ENCODE measurements around the gene DIO3.
"Not testable (repeated sequence)": the region's sequence is repeated elsewhere in the genome, so short reads cannot be mapped to it uniquely, and the experiment has no call there.

The DIO3 gene

GRCh38 chr14:101550202-101550912 lies 10.9 kb upstream of the DIO3 start:
- H3K27ac ChIP-seq (ENCODE audit: low read depth, low read length); H3K4ac ChIP-seq (ENCODE audit: low read depth, low read length); H3K27me3 ChIP-seq (ENCODE audit: insufficient read depth, low read length, poor library complexity); H3K4me1 ChIP-seq (ENCODE audit: control insufficient read depth, low read depth, low read length); H2BK120ac ChIP-seq (ENCODE audit: low read depth, low read length); H3K23ac ChIP-seq (ENCODE audit: low read length); H3K4me3 ChIP-seq (ENCODE audit: low read length); H2AK5ac ChIP-seq (ENCODE audit: low read length); H3K9ac ChIP-seq (ENCODE audit: low read length); DNase-seq; H2BK15ac ChIP-seq (replicated peaks; ENCODE audit: low read depth); H2BK5ac ChIP-seq (ENCODE audit: low read length); H3K56ac ChIP-seq (ENCODE audit: low read length); H3K18ac ChIP-seq (ENCODE audit: low read length); H3K79me2 ChIP-seq (ENCODE audit: control insufficient read depth, insufficient read depth, low read length); H3K36me3 ChIP-seq (ENCODE audit: control insufficient read depth, insufficient read depth, low read length); H3K79me1 ChIP-seq (ENCODE audit: low read length); H4K8ac ChIP-seq (ENCODE audit: low read depth, low read length); H3K4me2 ChIP-seq (ENCODE audit: low read length); H4K5ac ChIP-seq (ENCODE audit: low read length): not testable (repeated sequence)
- WGBS (ENCODE audit: extremely low coverage, insufficient coverage, low lambda C conversion rate) = no CpG with 5 or more reads among the region's 5 CpGs

- Histone ChIP-seq H3K18ac (ENCODE audit: low read length) (no peak overlapping the region), H3K27ac (ENCODE audit: low read depth, low read length) (no peak overlapping the region), H4K8ac (ENCODE audit: low read depth, low read length) (no peak overlapping the region), H3K4me2 (ENCODE audit: low read length) (no peak overlapping the region), H3K79me1 (ENCODE audit: low read length) (no peaks in the 10 kb centered on the region), H3K23ac (ENCODE audit: low read length) (no peak overlapping the region), H2BK15ac (replicated peaks; ENCODE audit: low read depth) (no peak overlapping the region), H3K79me2 (ENCODE audit: control insufficient read depth, insufficient read depth, low read length) (no peaks in the 10 kb centered on the region), H2AK5ac (ENCODE audit: low read length) (no peak overlapping the region), H3K27me3 (ENCODE audit: insufficient read depth, low read length, poor library complexity) (no peaks in the 10 kb centered on the region), H3K4me3 (ENCODE audit: low read length) (no peak overlapping the region), H3K4me1 (ENCODE audit: control insufficient read depth, low read depth, low read length) (no peaks in the 10 kb centered on the region), H4K5ac (ENCODE audit: low read length) (no peak overlapping the region), H3K9ac (ENCODE audit: low read length) (no peak overlapping the region), H3K4ac (ENCODE audit: low read depth, low read length) (no peak overlapping the region), H2BK5ac (ENCODE audit: low read length) (no peak overlapping the region), H3K56ac (ENCODE audit: low read length) (no peak overlapping the region), H3K36me3 (ENCODE audit: control insufficient read depth, insufficient read depth, low read length) (no peaks in the 10 kb centered on the region), H2BK120ac (ENCODE audit: low read depth, low read length) (no peak overlapping the region)
- no CpG with 5 or more reads among the region's 24 CpGs for WGBS (ENCODE audit: extremely low coverage, insufficient coverage, low lambda C conversion rate)
- DNase-seq = no peak
Measured at GRCh38 chr14:101551729-101552595, 9.3 kb upstream of the DIO3 start.

DNA sequence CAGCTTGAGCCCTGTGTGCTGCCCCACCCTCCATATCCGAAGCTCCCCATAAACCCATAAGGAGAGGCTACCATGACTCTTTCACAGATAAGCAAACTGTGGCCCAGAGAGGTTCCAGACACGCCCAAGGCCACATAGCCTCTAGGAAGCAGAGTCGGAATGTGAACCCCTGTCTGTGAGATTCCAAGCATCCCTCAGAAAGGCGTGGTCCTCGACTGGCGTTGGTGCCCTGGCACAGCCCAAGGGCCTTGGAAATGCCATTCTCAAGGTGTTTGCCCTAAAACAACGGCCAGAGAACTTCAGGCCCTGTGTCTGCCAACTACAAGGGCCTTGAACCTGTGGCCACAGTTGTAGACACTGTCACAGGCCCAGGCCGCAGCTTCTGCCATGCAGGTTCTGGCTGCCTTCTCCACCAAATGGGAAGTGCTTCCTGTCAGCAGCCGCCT lies 8.5 kb upstream of the DIO3 start:
- Histone ChIP-seq H3K4me2 (ENCODE audit: low read length) (no peak overlapping the region), H3K79me1 (ENCODE audit: low read length) (no peaks in the 10 kb centered on the region), H3K4ac (ENCODE audit: low read depth, low read length) (no peak overlapping the region), H2AK5ac (ENCODE audit: low read length) (no peak overlapping the region), H4K5ac (ENCODE audit: low read length) (no peak overlapping the region), H4K8ac (ENCODE audit: low read depth, low read length) (no peak overlapping the region), H3K79me2 (ENCODE audit: control insufficient read depth, insufficient read depth, low read length) (no peaks in the 10 kb centered on the region), H2BK120ac (ENCODE audit: low read depth, low read length) (no peak overlapping the region), H3K4me1 (ENCODE audit: control insufficient read depth, low read depth, low read length) (no peaks in the 10 kb centered on the region), H3K9ac (ENCODE audit: low read length) (no peak overlapping the region), H3K4me3 (ENCODE audit: low read length) (no peak overlapping the region), H3K18ac (ENCODE audit: low read length) (no peak overlapping the region), H3K23ac (ENCODE audit: low read length) (no peak overlapping the region), H2BK5ac (ENCODE audit: low read length) (no peak overlapping the region), H3K56ac (ENCODE audit: low read length) (no peak overlapping the region), H3K27me3 (ENCODE audit: insufficient read depth, low read length, poor library complexity) (no peaks in the 10 kb centered on the region), H2BK15ac (replicated peaks; ENCODE audit: low read depth) (no peak overlapping the region), H3K27ac (ENCODE audit: low read depth, low read length) (no peak overlapping the region), H3K36me3 (ENCODE audit: control insufficient read depth, insufficient read depth, low read length) (no peaks in the 10 kb centered on the region)
- DNase-seq = peak; percentile 39
- no CpG with 5 or more reads among the region's 9 CpGs for WGBS (ENCODE audit: extremely low coverage, insufficient coverage, low lambda C conversion rate)

- H3K4me3 ChIP-seq (ENCODE audit: low read length) = no peak overlapping the region
- H2BK15ac ChIP-seq (replicated peaks; ENCODE audit: low read depth) = no peak overlapping the region
- no peak overlapping the region for H3K9ac ChIP-seq (ENCODE audit: low read length)
- H3K79me2 ChIP-seq (ENCODE audit: control insufficient read depth, insufficient read depth, low read length) = no peaks in the 10 kb centered on the region
- H3K23ac ChIP-seq (ENCODE audit: low read length) = no peak overlapping the region
- no peak overlapping the region for H3K56ac ChIP-seq (ENCODE audit: low read length)
- DNase-seq = no peak
- no peaks in the 10 kb centered on the region for H3K4me1 ChIP-seq (ENCODE audit: control insufficient read depth, low read depth, low read length)
- H3K27ac ChIP-seq (ENCODE audit: low read depth, low read length) = no peak overlapping the region
- H4K8ac ChIP-seq (ENCODE audit: low read depth, low read length) = no peak overlapping the region
- H3K18ac ChIP-seq (ENCODE audit: low read length) = no peak overlapping the region
- no peak overlapping the region for H2AK5ac ChIP-seq (ENCODE audit: low read length)
- no CpG with 5 or more reads among the region's 1 CpG for WGBS (ENCODE audit: extremely low coverage, insufficient coverage, low lambda C conversion rate)
- H3K4ac ChIP-seq (ENCODE audit: low read depth, low read length) = no peak overlapping the region
- no peaks in the 10 kb centered on the region for H3K79me1 ChIP-seq (ENCODE audit: low read length)
- no peak overlapping the region for H3K4me2 ChIP-seq (ENCODE audit: low read length)
- H4K5ac ChIP-seq (ENCODE audit: low read length) = no peak overlapping the region
- H3K27me3 ChIP-seq (ENCODE audit: insufficient read depth, low read length, poor library complexity) = no peaks in the 10 kb centered on the region
- no peaks in the 10 kb centered on the region for H3K36me3 ChIP-seq (ENCODE audit: control insufficient read depth, insufficient read depth, low read length)
- H2BK5ac ChIP-seq (ENCODE audit: low read length) = no peak overlapping the region
- no peak overlapping the region for H2BK120ac ChIP-seq (ENCODE audit: low read depth, low read length)
Measured at GRCh38 chr14:101553393-101553792, 7.9 kb upstream of the DIO3 start.

DNA sequence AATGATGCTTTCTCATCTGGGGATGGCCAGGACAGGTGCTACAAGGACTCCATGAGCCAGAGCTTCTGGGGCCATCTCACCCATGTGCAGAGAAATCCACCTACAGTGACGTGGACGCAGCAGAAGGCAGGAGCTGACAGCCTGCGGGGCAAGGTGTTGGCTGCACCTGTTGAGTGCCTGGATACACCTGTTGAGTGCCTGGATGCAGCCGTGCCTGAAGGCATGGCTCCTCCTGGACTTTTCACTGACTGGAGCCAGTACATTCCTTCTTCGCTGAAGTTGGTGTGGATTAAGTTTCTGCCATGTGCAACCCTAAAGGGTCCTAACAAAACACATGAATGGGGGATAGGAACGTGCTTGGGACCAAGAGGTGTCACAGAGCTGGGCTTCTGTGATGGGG lies 7.4 kb upstream of the DIO3 start:
- Histone ChIP-seq H3K79me2 (ENCODE audit: control insufficient read depth, insufficient read depth, low read length) (no peaks in the 10 kb centered on the region), H3K36me3 (ENCODE audit: control insufficient read depth, insufficient read depth, low read length) (no peaks in the 10 kb centered on the region), H3K9ac (ENCODE audit: low read length) (no peak overlapping the region), H3K79me1 (ENCODE audit: low read length) (no peaks in the 10 kb centered on the region), H3K23ac (ENCODE audit: low read length) (no peak overlapping the region), H2BK15ac (replicated peaks; ENCODE audit: low read depth) (no peak overlapping the region), H3K4ac (ENCODE audit: low read depth, low read length) (no peak overlapping the region), H3K27me3 (ENCODE audit: insufficient read depth, low read length, poor library complexity) (no peaks in the 10 kb centered on the region), H3K56ac (ENCODE audit: low read length) (no peak overlapping the region), H4K8ac (ENCODE audit: low read depth, low read length) (no peak overlapping the region), H3K4me2 (ENCODE audit: low read length) (no peak overlapping the region), H3K4me3 (ENCODE audit: low read length) (no peak overlapping the region), H4K5ac (ENCODE audit: low read length) (no peak overlapping the region), H3K27ac (ENCODE audit: low read depth, low read length) (no peak overlapping the region), H3K4me1 (ENCODE audit: control insufficient read depth, low read depth, low read length) (no peaks in the 10 kb centered on the region), H2BK120ac (ENCODE audit: low read depth, low read length) (no peak overlapping the region), H2AK5ac (ENCODE audit: low read length) (no peak overlapping the region), H2BK5ac (ENCODE audit: low read length) (no peak overlapping the region), H3K18ac (ENCODE audit: low read length) (no peak overlapping the region)
- DNase-seq = no peak
- no CpG with 5 or more reads among the region's 6 CpGs for WGBS (ENCODE audit: extremely low coverage, insufficient coverage, low lambda C conversion rate)

All from mesendoderm (in vitro differentiated cells).